Activated CD4-positive, CD25-positive, alpha-beta regulatory T cell (primary cell): ENCODE data around the gene SIKE1.
"Not testable (repeated sequence)": the region's sequence is repeated elsewhere in the genome, so short reads cannot be mapped to it uniquely, and the experiment has no call there.

ENCODE experiments used
- DNase-seq, 4 experiments: peaks; one replicate each; lab custom pipeline; 2025; lab: John Stamatoyannopoulos, UW

The SIKE1 gene

DNA sequence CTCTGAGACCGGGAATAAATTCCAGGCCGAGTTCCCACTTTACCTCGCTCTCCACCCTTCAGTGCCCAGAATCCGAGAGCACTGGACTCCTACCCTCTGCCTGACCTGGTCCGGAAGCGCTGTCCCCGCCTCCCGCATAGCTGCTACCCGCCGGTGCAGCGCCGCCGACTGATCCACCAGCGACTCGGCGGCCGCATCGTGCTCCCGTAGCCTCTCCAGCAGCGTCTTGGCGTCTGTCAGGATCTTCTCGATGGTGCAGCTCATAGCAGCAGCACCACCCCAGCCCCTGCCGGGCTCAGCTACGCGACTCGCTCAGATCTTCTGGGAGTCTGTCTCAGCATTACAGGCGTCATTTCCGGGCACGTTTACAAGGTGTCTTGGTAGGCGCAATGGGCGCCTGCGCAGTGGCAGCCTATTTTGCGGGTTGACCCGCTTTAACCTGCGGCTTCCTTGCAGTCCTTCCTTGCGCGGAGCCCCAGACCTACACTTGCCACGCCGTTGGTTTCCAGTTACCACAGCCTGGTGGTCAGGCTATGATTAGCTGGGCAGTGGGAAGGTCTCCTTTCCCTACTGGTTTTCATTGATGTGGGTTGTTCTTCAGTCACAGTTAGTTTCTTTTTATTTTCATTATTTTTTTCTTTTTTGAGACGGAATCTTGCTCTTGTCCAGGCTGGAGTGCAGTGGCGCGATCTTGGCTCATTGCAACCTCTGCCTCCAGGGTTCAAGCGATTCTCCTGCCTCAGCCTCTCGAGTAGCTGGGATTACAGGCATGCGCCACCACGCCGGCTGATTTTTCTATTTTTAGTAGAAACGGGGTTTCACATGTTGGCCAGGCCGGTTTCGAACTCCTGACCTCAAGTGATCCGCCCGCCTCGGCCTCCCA, at the start of gene SIKE1:
SIKE1 (minus strand) TSS at position 342 of the 883 bp plus-strand sequence; CDS start at position 264, 78 bp downstream.
- peak; percentile 74 to 91 (median 84) for DNase-seq

- not testable (repeated sequence) for DNase-seq
Observed at GRCh38 chr1:114830075-114830474, 49.6 kb upstream of the SIKE1 start.

- no peak for DNase-seq
Observed at GRCh38 chr1:114828251-114828650, 47.8 kb upstream of the SIKE1 start.

GRCh38 chr1:114821978-114822377, 41.5 kb upstream of the SIKE1 start:
- DNase-seq: no peak

GRCh38 chr1:114820392-114820791, 39.9 kb upstream of the SIKE1 start:
- no peak for DNase-seq

DNA sequence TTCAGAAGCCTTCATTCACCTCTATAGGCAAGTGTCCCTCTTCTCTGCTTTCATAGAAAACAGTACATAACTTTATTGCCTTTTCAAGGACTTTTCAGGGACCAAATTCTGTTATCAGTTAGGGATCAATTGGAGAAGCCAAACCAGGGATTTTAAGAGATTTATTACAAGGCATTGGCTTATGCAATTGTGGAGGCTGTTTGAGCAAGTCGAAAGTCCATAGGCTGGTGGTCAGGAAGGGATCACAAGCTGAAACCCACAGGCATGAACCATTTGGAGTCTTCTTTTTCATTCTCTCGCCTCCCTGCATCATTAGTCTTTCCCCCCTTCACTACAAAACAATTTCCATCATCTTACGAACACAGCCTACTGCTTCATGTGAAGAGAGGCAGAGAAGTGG, 39.4 kb upstream of the SIKE1 start:
- no peak for DNase-seq

GRCh38 chr1:114804449-114804848, 24.0 kb upstream of the SIKE1 start:
- not testable (repeated sequence) for DNase-seq

DNA sequence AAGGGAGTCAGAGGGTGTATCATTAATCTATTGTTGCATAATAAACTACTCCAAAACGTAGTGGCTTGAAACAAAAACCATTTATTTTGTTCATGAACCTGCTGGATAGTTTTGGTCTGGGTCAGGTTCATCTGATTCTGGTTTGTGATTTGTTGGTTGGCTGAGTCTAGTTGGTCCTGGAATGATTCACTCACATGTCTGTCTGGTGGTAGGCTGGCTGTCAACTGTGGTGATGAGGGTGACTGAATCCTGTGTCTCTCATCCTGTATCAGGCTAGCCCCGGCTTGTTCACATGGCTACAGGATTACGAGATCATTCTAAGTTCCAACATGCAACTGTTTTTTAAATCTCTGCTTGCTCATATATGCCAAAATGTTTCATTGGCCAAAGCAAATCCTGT, 22.5 kb upstream of the SIKE1 start:
- no peak for DNase-seq

GRCh38 chr1:114794038-114794437, 13.6 kb upstream of the SIKE1 start:
- DNase-seq: no peak

DNA sequence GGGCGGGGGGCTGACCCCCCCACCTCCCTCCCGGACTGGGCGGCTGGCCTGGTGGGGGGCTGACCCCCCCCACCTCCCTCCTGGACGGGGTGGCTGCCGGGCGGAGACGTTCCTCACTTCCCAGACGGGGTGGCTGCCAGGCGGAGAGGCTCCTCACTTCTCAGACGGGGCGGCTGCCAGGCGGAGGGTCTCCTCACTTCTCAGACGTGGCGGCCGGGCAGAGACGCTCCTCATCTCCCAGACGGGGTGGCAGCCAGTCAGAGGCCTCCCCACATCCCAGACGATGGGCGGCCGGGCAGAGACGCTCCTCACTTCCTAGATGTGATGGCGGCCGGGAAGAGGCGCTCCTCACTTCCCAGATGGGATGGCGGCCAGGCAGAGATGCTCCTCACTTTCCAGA, 10.1 kb upstream of the SIKE1 start:
- DNase-seq: not testable (repeated sequence)

GRCh38 chr1:114786440-114786839, 6.0 kb upstream of the SIKE1 start:
- not testable (repeated sequence) for DNase-seq

GRCh38 chr1:114782476-114782875, 2.0 kb upstream of the SIKE1 start:
- no peak for DNase-seq

GRCh38 chr1:114779722-114780121, 763 bp downstream of the SIKE1 start:
- no peak for DNase-seq

GRCh38 chr1:114776726-114777125, 3.8 kb downstream of the SIKE1 start:
- not testable (repeated sequence) for DNase-seq

GRCh38 chr1:114771992-114772391, 8.5 kb downstream of the SIKE1 start:
- DNase-seq: no peak

DNA sequence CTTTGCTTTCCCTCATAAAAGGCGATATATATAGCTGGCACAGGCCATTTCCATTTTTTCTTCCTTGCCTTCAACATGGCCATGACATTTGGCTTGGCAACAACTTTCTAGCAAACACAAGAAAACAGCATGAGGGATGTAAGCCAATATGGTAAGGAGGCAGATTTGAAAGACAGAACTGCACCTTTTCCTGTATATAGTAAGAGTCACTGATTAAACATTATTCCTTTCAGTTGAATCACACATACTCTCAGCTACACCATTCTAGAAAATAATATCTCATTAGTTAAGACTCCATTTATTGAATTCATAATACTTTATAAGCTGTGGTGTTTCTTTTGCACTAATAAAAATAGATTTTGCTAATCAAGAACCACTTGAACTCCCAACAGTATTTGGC, 9.5 kb downstream of the SIKE1 start:
- no peak for DNase-seq

- DNase-seq: no peak
Observed at GRCh38 chr1:114764689-114765088, 15.8 kb downstream of the SIKE1 start.

DNA sequence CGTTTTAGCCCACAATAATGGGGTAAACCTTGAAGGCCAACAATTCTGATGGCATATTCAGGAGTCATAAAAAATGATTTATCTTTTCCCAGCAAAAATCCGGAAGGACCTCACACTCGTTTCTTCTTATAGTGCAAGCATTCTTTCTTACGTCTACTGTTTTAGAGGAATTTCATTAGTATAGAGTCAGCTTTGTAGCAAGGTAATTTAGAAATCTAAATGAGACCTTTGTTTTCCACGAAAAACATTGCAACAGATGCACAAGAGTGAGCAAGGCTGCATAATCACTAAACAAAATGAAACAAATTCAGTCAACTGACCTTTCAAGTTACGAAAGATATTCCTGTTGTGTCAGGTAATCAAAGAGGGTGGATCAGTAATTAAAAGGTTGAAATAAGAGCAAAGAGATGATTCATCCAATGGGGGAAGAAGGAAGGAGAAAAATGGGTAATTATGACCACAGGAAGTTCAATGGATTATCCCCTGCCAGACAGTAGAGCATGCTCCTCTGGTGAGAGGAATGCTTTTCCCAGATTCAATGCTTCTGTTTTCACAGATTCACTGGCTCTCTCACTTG, 22.1 kb downstream of the SIKE1 start:
- DNase-seq: no peak

GRCh38 chr1:114757455-114758255, 22.8 kb downstream of the SIKE1 start, which contains the start of gene CSDE1:
CSDE1 (minus strand) TSS chr1:114757984; CDS start chr1:114739890, 18,094 bp downstream.
- DNase-seq: peak; percentile 88 to 90 (median 89)

GRCh38 chr1:114756949-114757454, 23.5 kb downstream of the SIKE1 start:
- DNase-seq: no peak

DNA sequence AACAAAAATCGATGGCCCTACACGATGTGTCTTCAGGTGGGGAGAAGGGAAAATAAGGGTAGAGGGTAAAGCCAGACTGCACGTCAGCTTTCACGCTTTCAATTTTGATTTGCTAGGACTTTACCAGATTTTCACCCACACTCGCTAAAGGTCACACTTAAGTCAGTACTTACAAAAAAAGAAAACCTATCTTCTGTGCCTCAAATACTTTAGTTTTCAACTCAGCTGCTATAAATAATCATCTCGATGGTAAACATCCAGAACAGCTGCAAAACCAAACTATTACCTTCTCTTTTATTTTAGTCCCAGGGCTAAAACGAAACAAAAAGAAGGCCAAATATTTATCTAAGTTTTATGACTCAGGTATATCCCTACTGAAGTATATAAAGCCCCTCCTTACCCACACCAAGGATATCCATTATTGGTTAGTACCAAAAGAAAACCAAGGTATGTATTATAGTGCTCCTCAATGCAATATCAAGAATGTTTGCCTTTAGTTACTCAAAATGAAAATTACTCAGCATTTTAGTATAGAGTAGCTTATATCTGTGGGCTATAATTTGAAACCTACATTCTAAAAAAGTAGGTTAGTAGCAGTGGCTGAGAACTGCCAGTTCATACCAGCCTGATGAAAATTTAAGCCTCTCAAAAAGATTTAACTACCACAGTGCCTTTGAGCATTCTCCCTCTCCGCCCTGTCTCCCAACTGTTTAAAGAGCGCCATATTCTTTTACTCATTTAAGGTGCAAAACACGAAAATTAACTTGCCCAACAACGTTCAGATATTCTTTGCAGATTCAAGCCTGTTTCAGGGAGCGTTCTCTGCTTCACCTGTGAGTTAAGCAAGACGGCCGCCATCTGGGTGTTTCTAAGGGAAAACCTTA, 24.2 kb downstream of the SIKE1 start:
- no peak for DNase-seq
